ENCODE data around the gene AR. TPM values are rescaled to one million over a fixed set of nuclear protein-coding genes. Genes with fewer than 3 reads are reported as not detected.

AR gene
- total RNA-seq, 1 donor from 2014 or later: 0.25 TPM

GRCh38 chrX:67544281-67545035 lies 637 bp downstream of the AR start:
- Histone ChIP-seq H3K27me3 (ENCODE audit: control insufficient read depth, insufficient read depth, low read length) (peaks cover 30% of the 10 kb centered on the region), H3K36me3 (ENCODE audit: control insufficient read depth, insufficient read depth, low read length) (no peaks in the 10 kb centered on the region), H3K4me3 (ENCODE audit: low read depth, low read length) (no peak overlapping the region)
- DNase-seq (ENCODE audit: low read depth): no peak
- TF ChIP-seq CTCF (IDR thresholded peaks at IDR 0.05; ENCODE audit: insufficient read depth, low read length, poor library complexity, severe bottlenecking): no peak

- no peak for DNase-seq (ENCODE audit: low read depth)
- no peak overlapping the region for H3K4me3 ChIP-seq (ENCODE audit: low read depth, low read length)
- peaks cover 30% of the 10 kb centered on the region for H3K27me3 ChIP-seq (ENCODE audit: control insufficient read depth, insufficient read depth, low read length)
- no peaks in the 10 kb centered on the region for H3K36me3 ChIP-seq (ENCODE audit: control insufficient read depth, insufficient read depth, low read length)
- no peak for TF ChIP-seq CTCF (IDR thresholded peaks at IDR 0.05; ENCODE audit: insufficient read depth, low read length, poor library complexity, severe bottlenecking)
Measured at GRCh38 chrX:67545036-67545821, 1.4 kb downstream of the AR start.

GRCh38 chrX:67545893-67546495 lies 2.2 kb downstream of the AR start:
- peaks cover 30% of the 10 kb centered on the region for H3K27me3 ChIP-seq (ENCODE audit: control insufficient read depth, insufficient read depth, low read length)
- no peak for DNase-seq (ENCODE audit: low read depth)
- TF ChIP-seq CTCF (IDR thresholded peaks at IDR 0.05; ENCODE audit: insufficient read depth, low read length, poor library complexity, severe bottlenecking): no peak
- H3K4me3 ChIP-seq (ENCODE audit: low read depth, low read length): peak overlapping the region; percentile 11
- no peaks in the 10 kb centered on the region for H3K36me3 ChIP-seq (ENCODE audit: control insufficient read depth, insufficient read depth, low read length)

- no peaks in the 10 kb centered on the region for H3K36me3 ChIP-seq (ENCODE audit: control insufficient read depth, insufficient read depth, low read length)
- DNase-seq (ENCODE audit: low read depth): no peak
- peaks cover 30% of the 10 kb centered on the region for H3K27me3 ChIP-seq (ENCODE audit: control insufficient read depth, insufficient read depth, low read length)
- TF ChIP-seq CTCF (IDR thresholded peaks at IDR 0.05; ENCODE audit: insufficient read depth, low read length, poor library complexity, severe bottlenecking): no peak
- H3K4me3 ChIP-seq (ENCODE audit: low read depth, low read length): peak overlapping the region; percentile 6
Measured at GRCh38 chrX:67546496-67547423, 2.9 kb downstream of the AR start.

GRCh38 chrX:67555578-67556203 lies 11.9 kb downstream of the AR start:
- DNase-seq (ENCODE audit: low read depth): no peak
- no peaks in the 10 kb centered on the region for H3K36me3 ChIP-seq (ENCODE audit: control insufficient read depth, insufficient read depth, low read length)
- no peaks in the 10 kb centered on the region for H3K27me3 ChIP-seq (ENCODE audit: control insufficient read depth, insufficient read depth, low read length)
- TF ChIP-seq CTCF (IDR thresholded peaks at IDR 0.05; ENCODE audit: insufficient read depth, low read length, poor library complexity, severe bottlenecking): peak; percentile 69
- no peak overlapping the region for H3K4me3 ChIP-seq (ENCODE audit: low read depth, low read length)
